ENCODE data around the gene HPS4. TPM values are rescaled to one million over a fixed set of nuclear protein-coding genes. Genes with fewer than 3 reads are reported as not detected.

HPS4 gene
- total RNA-seq, 1 experiment from 2014 or later: 46.1 TPM

DNA sequence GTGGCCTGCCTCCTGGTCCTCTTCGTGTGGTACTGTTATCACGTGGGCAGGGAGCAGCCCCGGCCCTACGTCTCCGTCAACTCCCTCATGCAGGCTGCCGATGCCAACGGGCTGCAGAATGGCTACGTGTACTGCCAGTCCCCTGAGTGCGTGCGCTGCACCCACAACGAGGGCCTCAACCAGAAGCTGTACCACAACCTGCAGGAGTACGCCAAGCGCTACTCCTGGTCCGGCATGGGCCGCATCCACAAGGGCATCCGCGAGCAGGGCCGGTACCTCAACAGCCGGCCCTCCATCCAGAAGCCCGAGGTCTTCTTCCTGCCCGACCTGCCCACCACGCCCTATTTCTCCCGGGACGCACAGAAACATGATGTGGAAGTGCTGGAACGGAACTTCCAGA, 49.8 kb downstream of the HPS4 start:
- H3K79me2 ChIP-seq (ENCODE audit: low read length): peaks cover 91% of the 10 kb centered on the region
- no peak for DNase-seq

GRCh38 chr22:26432619-26433311, 50.8 kb downstream of the HPS4 start:
- Histone ChIP-seq H3K4me2 (ENCODE audit: low read depth, low read length, poor library complexity, severe bottlenecking) (no peak overlapping the region), H3K79me2 (ENCODE audit: low read length) (peaks cover 83% of the 10 kb centered on the region), H4K20me1 (ENCODE audit: insufficient read depth, low read depth, low read length) (peaks cover 26% of the 10 kb centered on the region; the same call in 1 of the 2 replicates), H2AFZ (ENCODE audit: low read length) (no peak overlapping the region), H3K4me1 (ENCODE audit: low read length) (peaks cover 27% of the 10 kb centered on the region), H3K27me3 (ENCODE audit: low read length) (no peaks in the 10 kb centered on the region), H3K9me2 (replicated peaks; ENCODE audit: insufficient read depth, low read length) (no peaks in the 10 kb centered on the region), H3K9me3 (ENCODE audit: low read length) (no peaks in the 10 kb centered on the region), H3K27ac (ENCODE audit: low read length) (no peak overlapping the region), H3K9ac (ENCODE audit: low read length) (no peak overlapping the region), H3K4me3 (ENCODE audit: low read length) (no peak overlapping the region), H3K36me3 (ENCODE audit: insufficient read depth, low read length) (peaks cover 9% of the 10 kb centered on the region; the same call in 1 of the 2 replicates)
- DNase-seq: peak; percentile 46

More for the DNA sequence above, 49.8 kb downstream of the HPS4 start:
- peaks cover 20% of the 10 kb centered on the region for H3K4me1 ChIP-seq (ENCODE audit: low read length)
- H3K4me3 ChIP-seq (ENCODE audit: low read length): no peak overlapping the region
- no peaks in the 10 kb centered on the region for H3K9me2 ChIP-seq (replicated peaks; ENCODE audit: insufficient read depth, low read length)
- no peaks in the 10 kb centered on the region for H3K9me3 ChIP-seq (ENCODE audit: low read length)
- no peak overlapping the region for H3K27ac ChIP-seq (ENCODE audit: low read length)
- no peaks in the 10 kb centered on the region for H3K27me3 ChIP-seq (ENCODE audit: low read length)
- H3K36me3 ChIP-seq (ENCODE audit: insufficient read depth, low read length): peaks cover 9% of the 10 kb centered on the region; the same call in 1 of the 2 replicates
- H3K4me2 ChIP-seq (ENCODE audit: low read depth, low read length, poor library complexity, severe bottlenecking): no peak overlapping the region
- no peak overlapping the region for H3K9ac ChIP-seq (ENCODE audit: low read length)
- H4K20me1 ChIP-seq (ENCODE audit: insufficient read depth, low read depth, low read length): peaks cover 26% of the 10 kb centered on the region; the same call in 1 of the 2 replicates
- no peak overlapping the region for H2AFZ ChIP-seq (ENCODE audit: low read length)

DNA sequence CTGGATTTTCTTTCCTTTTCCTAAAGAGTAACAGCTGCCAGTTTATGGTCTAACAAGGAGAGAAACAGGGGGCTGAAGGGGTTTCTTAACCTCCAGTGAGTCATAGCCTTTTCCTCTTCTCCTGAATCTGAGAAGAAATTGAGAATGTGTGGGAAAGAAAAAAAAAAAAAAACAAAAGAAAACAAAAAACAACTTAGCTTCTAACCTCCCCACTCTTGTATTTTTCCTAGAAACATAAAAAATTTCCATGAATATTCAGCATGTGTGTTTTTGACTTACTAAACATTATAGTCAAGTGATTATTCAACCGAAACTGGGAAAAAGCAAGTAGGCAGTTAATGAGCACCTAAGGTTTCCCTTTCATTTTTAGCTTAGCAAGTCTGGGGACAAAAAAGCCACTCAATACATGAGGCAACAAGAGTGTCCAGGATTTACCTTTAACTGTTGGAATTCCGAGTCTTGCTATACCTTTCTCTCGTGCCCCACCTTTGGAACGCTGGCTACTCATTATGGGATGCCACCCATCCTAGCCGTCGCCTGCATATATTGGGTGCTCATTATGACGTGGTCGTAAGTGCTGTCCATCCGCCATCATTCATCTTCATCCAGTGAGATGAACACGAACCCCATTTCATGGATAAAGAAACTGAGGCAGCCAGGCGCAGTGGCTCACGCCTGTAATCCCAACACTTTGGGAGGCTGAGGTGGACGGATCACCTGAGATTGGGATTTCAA, 52.2 kb downstream of the HPS4 start:
- H3K27me3 ChIP-seq (ENCODE audit: low read length): no peaks in the 10 kb centered on the region
- peak overlapping the region; percentile 84 for H3K4me2 ChIP-seq (ENCODE audit: low read depth, low read length, poor library complexity, severe bottlenecking)
- H3K9ac ChIP-seq (ENCODE audit: low read length): peak overlapping the region; percentile 91
- peaks cover 70% of the 10 kb centered on the region for H3K79me2 ChIP-seq (ENCODE audit: low read length)
- no peaks in the 10 kb centered on the region for H3K9me3 ChIP-seq (ENCODE audit: low read length)
- no peak overlapping the region for H2AFZ ChIP-seq (ENCODE audit: low read length)
- peaks cover 28% of the 10 kb centered on the region for H3K4me1 ChIP-seq (ENCODE audit: low read length)
- no peak for DNase-seq
- peak overlapping the region; percentile 93 for H3K27ac ChIP-seq (ENCODE audit: low read length)
- peaks cover 14% of the 10 kb centered on the region; the same call in 1 of the 2 replicates for H4K20me1 ChIP-seq (ENCODE audit: insufficient read depth, low read depth, low read length)
- peaks cover 9% of the 10 kb centered on the region; the same call in 1 of the 2 replicates for H3K36me3 ChIP-seq (ENCODE audit: insufficient read depth, low read length)
- peak overlapping the region; percentile 96; the same call in 1 of the 2 replicates for H3K4me3 ChIP-seq (ENCODE audit: low read length)
- no peaks in the 10 kb centered on the region for H3K9me2 ChIP-seq (replicated peaks; ENCODE audit: insufficient read depth, low read length)

DNA sequence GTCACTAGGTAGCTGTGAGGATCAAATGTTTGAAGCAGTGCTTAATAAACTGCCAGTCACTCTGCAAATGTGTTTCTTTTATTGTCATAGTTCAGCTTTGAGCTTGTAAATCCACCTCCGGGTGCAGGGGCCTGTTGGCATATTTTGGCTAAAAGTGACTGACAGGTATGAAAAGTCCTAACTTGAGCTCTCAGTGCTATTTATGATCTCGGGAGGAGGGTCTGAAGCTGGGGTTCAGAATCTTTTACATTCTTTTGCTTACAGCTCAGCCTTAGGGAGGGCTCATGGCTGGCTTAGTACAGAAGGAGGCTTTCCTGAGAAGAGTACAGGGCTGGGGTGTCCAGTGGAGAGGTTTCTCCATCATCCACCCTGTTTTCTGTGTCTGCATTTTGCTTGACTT, 53.0 kb downstream of the HPS4 start:
- peak; percentile 74 for DNase-seq
- H3K9me3 ChIP-seq (ENCODE audit: low read length): no peaks in the 10 kb centered on the region
- peaks cover 9% of the 10 kb centered on the region; the same call in 1 of the 2 replicates for H3K36me3 ChIP-seq (ENCODE audit: insufficient read depth, low read length)
- peak overlapping the region; percentile 93 for H3K27ac ChIP-seq (ENCODE audit: low read length)
- H3K4me3 ChIP-seq (ENCODE audit: low read length): peak overlapping the region; percentile 96
- no peak overlapping the region for H2AFZ ChIP-seq (ENCODE audit: low read length)
- H3K79me2 ChIP-seq (ENCODE audit: low read length): peaks cover 62% of the 10 kb centered on the region
- H3K27me3 ChIP-seq (ENCODE audit: low read length): no peaks in the 10 kb centered on the region
- peak overlapping the region; percentile 84 for H3K4me2 ChIP-seq (ENCODE audit: low read depth, low read length, poor library complexity, severe bottlenecking)
- H4K20me1 ChIP-seq (ENCODE audit: insufficient read depth, low read depth, low read length): peaks cover 11% of the 10 kb centered on the region; the same call in 1 of the 2 replicates
- H3K9ac ChIP-seq (ENCODE audit: low read length): peak overlapping the region; percentile 91
- H3K9me2 ChIP-seq (replicated peaks; ENCODE audit: insufficient read depth, low read length): no peaks in the 10 kb centered on the region
- peaks cover 28% of the 10 kb centered on the region for H3K4me1 ChIP-seq (ENCODE audit: low read length)

GRCh38 chr22:26429458-26430286, 53.9 kb downstream of the HPS4 start:
- DNase-seq: peak; percentile 70
- no peaks in the 10 kb centered on the region for H3K9me3 ChIP-seq (ENCODE audit: low read length)
- H2AFZ ChIP-seq (ENCODE audit: low read length): peak overlapping the region; percentile 28; the same call in 1 of the 2 replicates
- peaks cover 6% of the 10 kb centered on the region; the same call in 1 of the 2 replicates for H4K20me1 ChIP-seq (ENCODE audit: insufficient read depth, low read depth, low read length)
- H3K9ac ChIP-seq (ENCODE audit: low read length): peak overlapping the region; percentile 91
- H3K27ac ChIP-seq (ENCODE audit: low read length): peak overlapping the region; percentile 93
- peak overlapping the region; percentile 84 for H3K4me2 ChIP-seq (ENCODE audit: low read depth, low read length, poor library complexity, severe bottlenecking)
- peaks cover 9% of the 10 kb centered on the region; the same call in 1 of the 2 replicates for H3K36me3 ChIP-seq (ENCODE audit: insufficient read depth, low read length)
- H3K4me3 ChIP-seq (ENCODE audit: low read length): peak overlapping the region; percentile 96
- peaks cover 28% of the 10 kb centered on the region for H3K4me1 ChIP-seq (ENCODE audit: low read length)
- H3K27me3 ChIP-seq (ENCODE audit: low read length): no peaks in the 10 kb centered on the region
- H3K79me2 ChIP-seq (ENCODE audit: low read length): peaks cover 52% of the 10 kb centered on the region
- H3K9me2 ChIP-seq (replicated peaks; ENCODE audit: insufficient read depth, low read length): no peaks in the 10 kb centered on the region

DNA sequence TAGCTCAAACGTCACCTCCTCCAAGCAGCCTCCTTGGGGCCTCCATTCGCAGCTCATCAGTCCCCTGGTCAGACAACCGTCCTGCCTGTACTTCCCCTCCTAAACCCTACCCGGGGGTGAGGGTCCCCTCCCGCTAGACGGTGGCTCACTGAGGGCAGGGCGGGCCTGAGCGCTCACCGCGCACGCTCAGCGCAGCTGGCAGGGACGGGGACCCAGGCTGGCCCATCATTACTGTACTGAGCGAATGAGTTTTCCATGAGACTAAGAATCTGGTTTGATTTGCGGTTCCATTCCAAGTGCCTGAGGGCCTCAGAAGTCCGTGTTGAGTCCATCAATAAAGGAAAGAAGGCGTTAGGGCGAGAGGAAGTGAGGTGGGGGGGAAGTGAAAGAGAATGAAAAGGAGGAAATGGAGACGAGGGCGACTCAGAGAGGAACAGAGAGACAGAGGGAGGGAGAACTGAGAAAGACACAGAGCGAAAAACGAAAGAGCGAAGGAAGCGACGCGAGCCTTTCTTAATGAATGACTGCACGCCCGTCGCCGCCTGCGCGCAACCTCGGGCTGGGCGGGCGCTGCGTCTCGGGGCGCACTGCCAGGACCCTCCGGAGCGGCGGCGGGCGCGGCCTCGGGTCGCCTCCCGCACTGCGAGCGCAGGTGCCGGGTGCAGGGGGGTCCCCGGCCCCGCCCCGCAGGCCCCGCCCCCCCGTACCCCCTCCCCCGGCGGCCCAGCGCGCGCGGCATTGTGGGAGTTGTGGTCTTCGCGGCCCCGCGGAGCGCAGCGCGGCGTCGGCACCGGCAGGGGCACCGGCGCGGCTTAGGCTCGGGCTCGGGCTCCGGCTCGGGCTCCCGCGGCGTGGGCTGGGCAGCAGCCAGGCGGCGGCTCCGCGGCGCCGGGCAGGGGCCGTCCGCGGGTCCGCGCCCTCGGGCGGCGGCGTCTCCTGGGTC, 54.8 kb downstream of the HPS4 start, which contains the start of gene ASPHD2:
Gene ASPHD2, plus strand, starts transcription at position 746 of the 943 bp plus-strand sequence. CDS start 4,356 bp downstream, outside the sequence.
- peak within 1 kb of the TSS; percentile 92 for H3K9ac ChIP-seq (ENCODE audit: low read length)
- peaks cover 28% of the 10 kb centered on the region for H3K4me1 ChIP-seq (ENCODE audit: low read length)
- peaks cover 44% of the 10 kb centered on the region for H3K79me2 ChIP-seq (ENCODE audit: low read length)
- H4K20me1 ChIP-seq (ENCODE audit: insufficient read depth, low read depth, low read length): 0 out of 2 replicates have a peak, but pooled peaks cover 4% of the 10 kb centered on the region
- peak within 1 kb of the TSS; percentile 79; the same call in 1 of the 2 replicates for H2AFZ ChIP-seq (ENCODE audit: low read length)
- peak within 1 kb of the TSS; percentile 96 for H3K4me3 ChIP-seq (ENCODE audit: low read length)
- no peaks in the 10 kb centered on the region for H3K27me3 ChIP-seq (ENCODE audit: low read length)
- H3K9me2 ChIP-seq (replicated peaks; ENCODE audit: insufficient read depth, low read length): no peaks in the 10 kb centered on the region
- DNase-seq: peak; percentile 94
- peak within 1 kb of the TSS; percentile 86 for H3K4me2 ChIP-seq (ENCODE audit: low read depth, low read length, poor library complexity, severe bottlenecking)
- peak within 1 kb of the TSS; percentile 97 for H3K27ac ChIP-seq (ENCODE audit: low read length)
- H3K9me3 ChIP-seq (ENCODE audit: low read length): peaks cover under 1% of the 10 kb centered on the region; the same call in 1 of the 2 replicates
- H3K36me3 ChIP-seq (ENCODE audit: insufficient read depth, low read length): no peaks in the 10 kb centered on the region; the same call in 1 of the 2 replicates

- H3K4me1 ChIP-seq (ENCODE audit: low read length): peaks cover 28% of the 10 kb centered on the region
- no peak for DNase-seq
- H3K79me2 ChIP-seq (ENCODE audit: low read length): peaks cover 25% of the 10 kb centered on the region
- H3K9me2 ChIP-seq (replicated peaks; ENCODE audit: insufficient read depth, low read length): no peaks in the 10 kb centered on the region
- H3K27me3 ChIP-seq (ENCODE audit: low read length): no peaks in the 10 kb centered on the region
- peaks cover 10% of the 10 kb centered on the region for H3K9me3 ChIP-seq (ENCODE audit: low read length)
- no peaks in the 10 kb centered on the region; the same call in none of the 2 replicates for H3K36me3 ChIP-seq (ENCODE audit: insufficient read depth, low read length)
- no peak overlapping the region for H2AFZ ChIP-seq (ENCODE audit: low read length)
- H3K4me2 ChIP-seq (ENCODE audit: low read depth, low read length, poor library complexity, severe bottlenecking): no peak overlapping the region
- H3K27ac ChIP-seq (ENCODE audit: low read length): no peak overlapping the region
- no peak overlapping the region for H3K4me3 ChIP-seq (ENCODE audit: low read length)
- 0 out of 2 replicates have a peak, but pooled peaks cover 4% of the 10 kb centered on the region for H4K20me1 ChIP-seq (ENCODE audit: insufficient read depth, low read depth, low read length)
- H3K9ac ChIP-seq (ENCODE audit: low read length): no peak overlapping the region
Observed at GRCh38 chr22:26426924-26427323, 56.7 kb downstream of the HPS4 start.

Data from Karpas-422 (cell line).